Measurements from ENCODE around the gene RHBDD3. TPM values are rescaled to one million over a fixed set of nuclear protein-coding genes. Genes with fewer than 3 reads are reported as not detected.

Gene RHBDD3
- total and polyA plus RNA-seq, 9 of the 15 experiments (the other 6 are each of a cell fraction or from before 2014, with no cell fraction given), result 0.32 to 35.6 (median 14.0) TPM

- TF ChIP-seq, protein P1, sequence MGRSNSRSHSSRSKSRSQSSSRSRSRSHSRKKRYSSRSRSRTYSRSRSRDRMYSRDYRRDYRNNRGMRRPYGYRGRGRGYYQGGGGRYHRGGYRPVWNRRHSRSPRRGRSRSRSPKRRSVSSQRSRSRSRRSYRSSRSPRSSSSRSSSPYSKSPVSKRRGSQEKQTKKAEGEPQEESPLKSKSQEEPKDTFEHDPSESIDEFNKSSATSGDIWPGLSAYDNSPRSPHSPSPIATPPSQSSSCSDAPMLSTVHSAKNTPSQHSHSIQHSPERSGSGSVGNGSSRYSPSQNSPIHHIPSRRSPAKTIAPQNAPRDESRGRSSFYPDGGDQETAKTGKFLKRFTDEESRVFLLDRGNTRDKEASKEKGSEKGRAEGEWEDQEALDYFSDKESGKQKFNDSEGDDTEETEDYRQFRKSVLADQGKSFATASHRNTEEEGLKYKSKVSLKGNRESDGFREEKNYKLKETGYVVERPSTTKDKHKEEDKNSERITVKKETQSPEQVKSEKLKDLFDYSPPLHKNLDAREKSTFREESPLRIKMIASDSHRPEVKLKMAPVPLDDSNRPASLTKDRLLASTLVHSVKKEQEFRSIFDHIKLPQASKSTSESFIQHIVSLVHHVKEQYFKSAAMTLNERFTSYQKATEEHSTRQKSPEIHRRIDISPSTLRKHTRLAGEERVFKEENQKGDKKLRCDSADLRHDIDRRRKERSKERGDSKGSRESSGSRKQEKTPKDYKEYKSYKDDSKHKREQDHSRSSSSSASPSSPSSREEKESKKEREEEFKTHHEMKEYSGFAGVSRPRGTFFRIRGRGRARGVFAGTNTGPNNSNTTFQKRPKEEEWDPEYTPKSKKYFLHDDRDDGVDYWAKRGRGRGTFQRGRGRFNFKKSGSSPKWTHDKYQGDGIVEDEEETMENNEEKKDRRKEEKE (IDR thresholded peaks at IDR 0.05; ENCODE audit: borderline replicate concordance in 1 of 2, control insufficient read depth in 1 of 2, low read depth in 2 of 2, low read length in 1 of 2), result no peak
- TF ChIP-seq U2AF1 (optimal IDR thresholded peaks at IDR 0.05; ENCODE audit: low read depth, low read length) (peak; percentile 57), L3MBTL2 (IDR thresholded peaks at IDR 0.05) (peak; percentile 35), NR2F6 (CRISPR knock-in tag; IDR thresholded peaks at IDR 0.05) (no peak), BCOR (IDR thresholded peaks at IDR 0.05) (0 out of 2 replicates have a peak, but pooled peaks have one; percentile 34), ZNF407 (IDR thresholded peaks at IDR 0.05; ENCODE audit: low read depth) (no peak), NFIC (IDR thresholded peaks at IDR 0.05) (peak; percentile 32; the same call in 1 of the 2 replicates), PCBP1 (IDR thresholded peaks at IDR 0.05; ENCODE audit: low read depth, low read length, poor library complexity, severe bottlenecking) (peak; percentile 69), ASH1L (IDR thresholded peaks at IDR 0.05; ENCODE audit: borderline replicate concordance, low read depth, partially characterized antibody) (no peak), PHF8 (IDR thresholded peaks at IDR 0.05; ENCODE audit: borderline replicate concordance, low read length) (peak; percentile 56; the same call in 1 of the 2 replicates), GTF2E2 (tag; IDR thresholded peaks at IDR 0.05) (0 out of 2 replicates have a peak, but pooled peaks have one; percentile 35), ZNF197 (CRISPR knock-in tag; IDR thresholded peaks at IDR 0.05; ENCODE audit: low read depth) (0 out of 2 replicates have a peak, but pooled peaks have one; percentile 4)
These were observed 321 bp downstream of the RHBDD3 start (continued) for GRCh38 chr22:29267462-29267857.

Data from K562 (cell line).